Fibroblast of lung (primary cell): ENCODE results near the gene C1R. TPM values are rescaled to one million over a fixed set of nuclear protein-coding genes. Genes with fewer than 3 reads are reported as not detected.

Source experiments
- DNase-seq, 2 donors: peaks; one replicate each; pipeline versions ENCODE4 v3.0.0 to v3.0.0-alpha.2; 2010; ENCODE audit warnings: low read depth in 2 of 2
- H2AFZ ChIP-seq: 2 replicates; pipeline ENCODE4 v1.5.1; 2012; ENCODE audit warnings: low read length, control low read depth, inconsistent platforms
- H3K27ac ChIP-seq: 2 replicates; pipeline ENCODE4 v1.5.1; 2011; ENCODE audit warnings: low read length, control low read depth; ENCODE audit not compliant: insufficient read depth
- H3K27me3 ChIP-seq: 2 replicates; pipeline ENCODE4 v1.5.1; 2011; ENCODE audit warnings: mild to moderate bottlenecking, low read length; ENCODE audit not compliant: control insufficient read depth, insufficient read depth
- H3K36me3 ChIP-seq: 2 replicates; pipeline ENCODE4 v1.5.1; 2011; ENCODE audit warnings: low read length; ENCODE audit not compliant: control insufficient read depth, insufficient read depth
- H3K4me1 ChIP-seq: 2 replicates; pipeline ENCODE4 v1.5.1; 2011; ENCODE audit warnings: low read length; ENCODE audit not compliant: control insufficient read depth, insufficient read depth; ENCODE audit errors: extremely low read depth
- H3K4me2 ChIP-seq: 2 replicates; pipeline ENCODE4 v1.5.1; 2011; ENCODE audit warnings: low read length, control low read depth; ENCODE audit not compliant: insufficient read depth; ENCODE audit errors: extremely low read depth
- H3K4me3 ChIP-seq, 4 experiments: fragments of 200-600 bp in 1 of 4; sonication (generic) in 1 of 4; replicated peaks in 1 of 4; 2 replicates each; pipeline ENCODE4 v1.5.1; 2011 to 2016; ENCODE audit warnings: low read length in 4 of 4, low read depth in 3 of 4, mild to moderate bottlenecking in 3 of 4, control low read depth in 2 of 4, inconsistent platforms in 1 of 4, mixed read lengths in 1 of 4; ENCODE audit not compliant: insufficient read depth in 1 of 4; ENCODE audit errors: control extremely low read depth in 1 of 4
- H3K79me2 ChIP-seq: 2 replicates; pipeline ENCODE4 v1.5.1; 2012; ENCODE audit warnings: mild to moderate bottlenecking, low read length, inconsistent platforms; ENCODE audit not compliant: control insufficient read depth, insufficient read depth
- H3K9ac ChIP-seq: 2 replicates; pipeline ENCODE4 v1.5.1; 2011; ENCODE audit warnings: mild to moderate bottlenecking, low read length, control low read depth; ENCODE audit not compliant: insufficient read depth
- H3K9me3 ChIP-seq: 2 replicates; pipeline ENCODE4 v1.5.1; 2012; ENCODE audit warnings: low read depth, low read length; ENCODE audit not compliant: control insufficient read depth, insufficient read depth
- H4K20me1 ChIP-seq: 2 replicates; pipeline ENCODE4 v1.5.1; 2011; ENCODE audit warnings: low read length; ENCODE audit not compliant: control insufficient read depth, insufficient read depth; ENCODE audit errors: extremely low read depth
- CTCF ChIP-seq, 2 donors: IDR thresholded peaks in 1 of 2; conservative IDR thresholded peaks in 1 of 2; 1 replicate in 1 of 2; 2 replicates in 1 of 2; pipeline ENCODE4 v1.5.1; 2011 to 2012; ENCODE audit warnings: low read length in 2 of 2, control low read depth in 1 of 2, inconsistent platforms in 1 of 2, low read depth in 1 of 2, mild to moderate bottlenecking in 1 of 2
- EZH2 ChIP-seq: IDR thresholded peaks from 2 replicates; pipeline ENCODE4 v1.5.1; 2012; ENCODE audit warnings: low read length, control low read depth, mild to moderate bottlenecking; ENCODE audit errors: missing control alignments
- polyA plus RNA-seq, 2 donors: library from polyadenylated mRNA; depleted of rRNA in 1 of 2; stranded (reverse) in 1 of 2; unstranded in 1 of 2; fragments of >200 nt; gene quantifications; 2 replicates each; pipeline ENCODE4 v1.2.1, GENCODE V29; 2011 to 2012; ENCODE audit warnings: missing spikeins in 1 of 2
- total RNA-seq: library from RNA; depleted of rRNA; stranded (reverse); fragments of >200 nt; gene quantifications from 2 replicates; pipeline ENCODE4 v1.2.1, GENCODE V29; 2014

Gene C1R
- total and polyA plus RNA-seq, 2 donors (not counting 1 experiment from before 2014, with no cell fraction given) = 407 to 617 TPM

GRCh38 chr12:7137908-7138307 lies 45.7 kb upstream of the C1R start:
- no peaks in the 10 kb centered on the region for H3K4me1 ChIP-seq
- TF ChIP-seq EZH2 (no peak), CTCF (conservative IDR thresholded peaks at IDR 0.05 in 1 of 2, IDR thresholded peaks at IDR 0.05 in 1 of 2; ENCODE audit: low read depth in 1 of 2, low read length in 2 of 2) (no peak)
- no peak for DNase-seq
- no peak overlapping the region for H3K27ac ChIP-seq
- H3K9me3 ChIP-seq = no peaks in the 10 kb centered on the region
- H3K4me3 ChIP-seq = no peak overlapping the region
- no peak overlapping the region for H3K4me2 ChIP-seq
- H4K20me1 ChIP-seq = no peaks in the 10 kb centered on the region
- H3K27me3 ChIP-seq = no peaks in the 10 kb centered on the region
- no peak overlapping the region for H3K9ac ChIP-seq
- no peak overlapping the region for H2AFZ ChIP-seq
- H3K36me3 ChIP-seq = peaks cover 7% of the 10 kb centered on the region
- no peaks in the 10 kb centered on the region for H3K79me2 ChIP-seq

- no peak overlapping the region for H3K27ac ChIP-seq
These were observed 44.4 kb upstream of the C1R start for GRCh38 chr12:7136676-7137075.

GRCh38 chr12:7136071-7136470 lies 43.8 kb upstream of the C1R start:
- Histone ChIP-seq H2AFZ (no peak overlapping the region), H3K4me2 (no peak overlapping the region), H3K4me3 (no peak overlapping the region), H3K27ac (no peak overlapping the region), H3K79me2 (no peaks in the 10 kb centered on the region), H3K27me3 (no peaks in the 10 kb centered on the region), H4K20me1 (no peaks in the 10 kb centered on the region), H3K4me1 (no peaks in the 10 kb centered on the region), H3K9ac (no peak overlapping the region), H3K36me3 (peaks cover 5% of the 10 kb centered on the region), H3K9me3 (no peaks in the 10 kb centered on the region)
- TF ChIP-seq EZH2 (no peak), CTCF (conservative IDR thresholded peaks at IDR 0.05 in 1 of 2, IDR thresholded peaks at IDR 0.05 in 1 of 2; ENCODE audit: low read depth in 1 of 2, low read length in 2 of 2) (no peak)
- no peak for DNase-seq

More at GRCh38 chr12:7136676-7137075, 44.4 kb upstream of the C1R start:
- Histone ChIP-seq H3K9ac (no peak overlapping the region), H3K9me3 (no peaks in the 10 kb centered on the region), H2AFZ (no peak overlapping the region), H3K4me1 (no peaks in the 10 kb centered on the region), H3K4me3 (no peak overlapping the region), H4K20me1 (no peaks in the 10 kb centered on the region), H3K79me2 (no peaks in the 10 kb centered on the region), H3K27me3 (no peaks in the 10 kb centered on the region), H3K36me3 (peaks cover 5% of the 10 kb centered on the region), H3K4me2 (no peak overlapping the region)
- no peak for DNase-seq
- TF ChIP-seq CTCF (conservative IDR thresholded peaks at IDR 0.05 in 1 of 2, IDR thresholded peaks at IDR 0.05 in 1 of 2; ENCODE audit: low read depth in 1 of 2, low read length in 2 of 2) (no peak), EZH2 (no peak)
